ENCODE data around the gene IDI2. TPM values are rescaled to one million over a fixed set of nuclear protein-coding genes. Genes with fewer than 3 reads are reported as not detected.

Gene IDI2
- polyA plus RNA-seq, 1 donor (not counting 4 experiments of a cell fraction or from before 2014, with no cell fraction given): not detected

DNA sequence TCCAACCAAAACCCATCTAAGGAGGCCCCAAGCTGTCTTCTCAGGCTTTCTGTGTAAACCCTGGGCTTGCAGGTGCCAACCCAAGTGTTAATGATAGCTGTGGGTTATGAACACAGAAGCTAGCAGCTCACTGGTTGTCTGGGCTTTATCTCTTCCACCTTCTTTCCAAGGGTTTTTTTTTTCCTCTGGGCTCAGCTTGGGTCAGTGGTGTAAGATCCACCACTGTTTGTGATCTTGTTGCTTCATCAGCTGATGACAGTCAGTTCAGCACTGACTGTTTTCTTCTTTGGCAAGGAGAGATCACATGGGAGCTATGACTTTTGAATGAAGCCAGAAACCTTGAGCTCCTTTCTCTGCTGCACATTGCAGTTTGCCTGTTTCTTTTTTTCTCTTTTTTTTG is 32.8 kb downstream of the IDI2 start:
- H3K27me3 ChIP-seq (ENCODE audit: control insufficient read depth, extremely low read depth, insufficient read depth, low read length): no peaks in the 10 kb centered on the region
- peaks cover 25% of the 10 kb centered on the region for H4K20me1 ChIP-seq (ENCODE audit: control insufficient read depth, extremely low read depth, insufficient read depth, low read length)
- H3K27ac ChIP-seq (ENCODE audit: control insufficient read depth, insufficient read depth, low read length): no peak overlapping the region
- no peak overlapping the region for H3K4me2 ChIP-seq (ENCODE audit: control insufficient read depth, extremely low read depth, insufficient read depth, low read depth, low read length)
- H3K9me1 ChIP-seq (ENCODE audit: control insufficient read depth, extremely low read depth, insufficient read depth, low read length): no peaks in the 10 kb centered on the region
- TF ChIP-seq CTCF (optimal IDR thresholded peaks at IDR 0.05 in 1 of 3, IDR thresholded peaks at IDR 0.05 in 1 of 3, conservative IDR thresholded peaks at IDR 0.05 in 1 of 3; ENCODE audit: extremely low read depth in 1 of 3, insufficient read depth in 2 of 3, low read length in 3 of 3) (no peak), EZH2 (IDR thresholded peaks at IDR 0.05; ENCODE audit: low read length) (no peak)
- peaks cover 82% of the 10 kb centered on the region for H3K79me2 ChIP-seq (ENCODE audit: control insufficient read depth, insufficient read depth, low read length)
- no peak for FAIRE-seq
- no peak overlapping the region for H2AFZ ChIP-seq (ENCODE audit: control insufficient read depth, low read length)
- H3K36me3 ChIP-seq (ENCODE audit: control insufficient read depth in 2 of 2, extremely low read depth in 1 of 2, insufficient read depth in 2 of 2, low read length in 2 of 2): peaks cover 25 to 65% of the 10 kb centered on the region in 2 experiments
- dilution Hi-C loops (cut with MboI; ENCODE audit: extremely low pct_ligation_motif_present, low sequenced_read_pairs): no loop called here
- no peaks in the 10 kb centered on the region for H3K9me3 ChIP-seq (ENCODE audit: control insufficient read depth, low read depth, low read length)
- no peak overlapping the region for H3K9ac ChIP-seq (ENCODE audit: control insufficient read depth, extremely low read depth, insufficient read depth, low read length)
- H3K4me3 ChIP-seq (ENCODE audit: control insufficient read depth in 2 of 3, extremely low read depth in 1 of 3, insufficient read depth in 2 of 3, low read depth in 1 of 3, low read length in 3 of 3): no peak overlapping the region
- DNase-seq (ENCODE audit: low read depth, low spot score): no peak
- H3K4me1 ChIP-seq (ENCODE audit: control insufficient read depth, extremely low read depth, insufficient read depth, low read length): peaks cover 16% of the 10 kb centered on the region

GRCh38 chr10:992467-992866 is 33.2 kb downstream of the IDI2 start:
- no peaks in the 10 kb centered on the region for H3K27me3 ChIP-seq (ENCODE audit: control insufficient read depth, extremely low read depth, insufficient read depth, low read length)
- TF ChIP-seq EZH2 (IDR thresholded peaks at IDR 0.05; ENCODE audit: low read length): no peak
- no peak for TF ChIP-seq CTCF (optimal IDR thresholded peaks at IDR 0.05 in 1 of 3, IDR thresholded peaks at IDR 0.05 in 1 of 3, conservative IDR thresholded peaks at IDR 0.05 in 1 of 3; ENCODE audit: extremely low read depth in 1 of 3, insufficient read depth in 2 of 3, low read length in 3 of 3)
- no peak overlapping the region for H3K4me2 ChIP-seq (ENCODE audit: control insufficient read depth, extremely low read depth, insufficient read depth, low read depth, low read length)
- peaks cover 25% of the 10 kb centered on the region for H4K20me1 ChIP-seq (ENCODE audit: control insufficient read depth, extremely low read depth, insufficient read depth, low read length)
- dilution Hi-C loops (cut with MboI; ENCODE audit: extremely low pct_ligation_motif_present, low sequenced_read_pairs): no loop called here
- peaks cover 23 to 61% of the 10 kb centered on the region in 2 experiments for H3K36me3 ChIP-seq (ENCODE audit: control insufficient read depth in 2 of 2, extremely low read depth in 1 of 2, insufficient read depth in 2 of 2, low read length in 2 of 2)
- H3K9ac ChIP-seq (ENCODE audit: control insufficient read depth, extremely low read depth, insufficient read depth, low read length): no peak overlapping the region
- H3K79me2 ChIP-seq (ENCODE audit: control insufficient read depth, insufficient read depth, low read length): peaks cover 82% of the 10 kb centered on the region
- H3K9me3 ChIP-seq (ENCODE audit: control insufficient read depth, low read depth, low read length): no peaks in the 10 kb centered on the region
- no peak overlapping the region for H3K4me3 ChIP-seq (ENCODE audit: control insufficient read depth in 2 of 3, extremely low read depth in 1 of 3, insufficient read depth in 2 of 3, low read depth in 1 of 3, low read length in 3 of 3)
- H3K27ac ChIP-seq (ENCODE audit: control insufficient read depth, insufficient read depth, low read length): no peak overlapping the region
- no peak overlapping the region for H2AFZ ChIP-seq (ENCODE audit: control insufficient read depth, low read length)
- DNase-seq (ENCODE audit: low read depth, low spot score) (no peak), FAIRE-seq (no peak)
- peaks cover 17% of the 10 kb centered on the region for H3K4me1 ChIP-seq (ENCODE audit: control insufficient read depth, extremely low read depth, insufficient read depth, low read length)
- no peaks in the 10 kb centered on the region for H3K9me1 ChIP-seq (ENCODE audit: control insufficient read depth, extremely low read depth, insufficient read depth, low read length)
